Activated naive CD8-positive, alpha-beta T cell treated with anti-CD3 and anti-CD28 coated beads for 36 hours (primary cell): ENCODE data around the gene ABCF2. TPM values are rescaled to one million over a fixed set of nuclear protein-coding genes. Genes with fewer than 3 reads are reported as not detected.

Source experiments
- DNase-seq: peaks from one replicate; pipeline ENCODE4 v3.0.0; 2021
- H3K27ac Mint-ChIP-seq: one replicate; pipeline ENCODE4 v1.8.0; 2022; ENCODE audit warnings: mild to moderate bottlenecking, moderate library complexity, mixed read lengths
- H3K27me3 Mint-ChIP-seq: one replicate; pipeline ENCODE4 v1.8.0; 2022; ENCODE audit warnings: mild to moderate bottlenecking, mixed read lengths
- H3K36me3 Mint-ChIP-seq: one replicate; pipeline ENCODE4 v1.8.0; 2021; ENCODE audit warnings: mild to moderate bottlenecking, mixed read lengths
- H3K4me1 Mint-ChIP-seq: one replicate; pipeline ENCODE4 v1.8.0; 2021; ENCODE audit warnings: mixed read lengths
- H3K4me3 Mint-ChIP-seq: one replicate; pipeline ENCODE4 v1.8.0; 2022; ENCODE audit warnings: mild to moderate bottlenecking, moderate library complexity, mixed read lengths
- H3K9me3 Mint-ChIP-seq: one replicate; pipeline ENCODE4 v1.8.0; 2022; ENCODE audit warnings: mixed read lengths
- total RNA-seq, 2 experiments: library from RNA; stranded (reverse); gene quantifications; one replicate each; pipeline ENCODE4 v1.2.3, GENCODE V29; 2021

ABCF2 gene
- total RNA-seq, 2 experiments from 2014 or later, result 85.2 to 87.5 TPM

- Mint-ChIP-seq H3K27me3 (peaks cover 11% of the 10 kb centered on the region), H3K27ac (no peak overlapping the region), H3K9me3 (no peaks in the 10 kb centered on the region), H3K36me3 (no peaks in the 10 kb centered on the region), H3K4me3 (no peak overlapping the region), H3K4me1 (peaks cover 15% of the 10 kb centered on the region)
- DNase-seq, result no peak
Observed at GRCh38 chr7:151204383-151205032, 22.5 kb downstream of the ABCF2 start.

DNA sequence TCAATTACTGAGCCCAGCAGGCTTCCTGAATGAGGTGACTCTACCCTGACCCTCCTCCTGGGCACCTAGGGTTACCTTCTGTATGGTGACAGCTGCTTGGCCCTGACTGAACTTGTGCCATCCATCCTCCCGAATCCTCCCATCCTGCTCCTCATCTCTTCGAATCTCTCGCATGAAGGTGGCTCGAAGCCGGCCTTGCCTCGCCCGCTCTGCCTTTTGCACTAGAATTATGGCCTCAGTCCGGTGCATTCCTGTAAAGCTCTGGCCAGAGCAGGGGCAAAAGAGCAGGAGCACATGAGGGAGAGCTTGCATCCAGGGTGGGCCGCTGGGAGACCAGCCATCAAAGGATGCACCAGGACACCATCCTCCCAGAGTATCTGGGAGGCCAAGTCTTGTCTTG is 24.2 kb downstream of the ABCF2 start:
- no peak overlapping the region for H3K4me3 Mint-ChIP-seq
- DNase-seq, result no peak
- H3K27ac Mint-ChIP-seq, result no peak overlapping the region
- no peaks in the 10 kb centered on the region for H3K36me3 Mint-ChIP-seq
- peaks cover 14% of the 10 kb centered on the region for H3K4me1 Mint-ChIP-seq
- H3K27me3 Mint-ChIP-seq, result peaks cover 11% of the 10 kb centered on the region
- no peaks in the 10 kb centered on the region for H3K9me3 Mint-ChIP-seq

DNA sequence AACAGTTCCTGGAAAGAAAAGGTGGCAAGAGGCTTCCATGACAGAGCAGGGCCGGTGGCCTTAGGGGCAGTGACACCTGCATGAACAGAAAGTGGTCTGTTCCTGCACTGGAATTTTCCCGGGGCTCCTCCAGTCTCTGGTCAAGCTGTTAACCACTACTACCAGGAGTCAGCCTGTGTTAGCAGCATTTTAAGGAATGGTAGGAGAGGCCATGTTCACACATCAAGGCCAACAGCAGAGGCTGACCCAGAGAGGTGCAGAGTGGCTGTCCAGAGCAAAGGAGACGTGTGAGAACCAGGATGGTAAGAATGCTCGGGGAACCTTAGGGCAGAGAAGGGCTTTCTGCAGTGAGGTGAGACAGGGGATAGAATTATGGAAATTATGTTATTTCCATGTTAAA is 25.3 kb downstream of the ABCF2 start:
- H3K36me3 Mint-ChIP-seq, result no peaks in the 10 kb centered on the region
- H3K27me3 Mint-ChIP-seq, result peaks cover 11% of the 10 kb centered on the region
- no peak overlapping the region for H3K4me3 Mint-ChIP-seq
- peaks cover 3% of the 10 kb centered on the region for H3K4me1 Mint-ChIP-seq
- H3K9me3 Mint-ChIP-seq, result no peaks in the 10 kb centered on the region
- DNase-seq, result no peak
- no peak overlapping the region for H3K27ac Mint-ChIP-seq

DNA sequence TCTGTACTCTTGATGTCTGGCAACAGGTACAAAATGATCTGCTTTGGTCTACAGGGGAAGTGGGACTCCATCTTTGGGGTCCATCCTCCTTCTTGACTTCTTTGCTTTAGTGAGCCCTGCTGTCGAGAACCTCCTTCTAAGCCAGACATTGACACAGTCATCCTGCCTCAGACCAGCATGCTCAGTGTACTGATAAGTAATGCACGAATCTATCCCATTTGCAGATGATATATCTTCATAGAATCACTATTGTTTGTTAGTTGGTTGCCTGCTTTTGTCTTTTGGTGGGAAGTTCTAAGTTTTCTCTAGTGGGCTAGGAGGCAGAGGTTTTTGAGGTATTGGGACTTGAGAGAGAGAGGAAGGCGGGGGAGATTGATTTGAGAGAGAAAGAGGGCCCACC is 25.7 kb downstream of the ABCF2 start:
- H3K36me3 Mint-ChIP-seq, result no peaks in the 10 kb centered on the region
- H3K27ac Mint-ChIP-seq, result no peak overlapping the region
- no peaks in the 10 kb centered on the region for H3K4me1 Mint-ChIP-seq
- no peak overlapping the region for H3K4me3 Mint-ChIP-seq
- no peak for DNase-seq
- no peaks in the 10 kb centered on the region for H3K9me3 Mint-ChIP-seq
- peaks cover 11% of the 10 kb centered on the region for H3K27me3 Mint-ChIP-seq

DNA sequence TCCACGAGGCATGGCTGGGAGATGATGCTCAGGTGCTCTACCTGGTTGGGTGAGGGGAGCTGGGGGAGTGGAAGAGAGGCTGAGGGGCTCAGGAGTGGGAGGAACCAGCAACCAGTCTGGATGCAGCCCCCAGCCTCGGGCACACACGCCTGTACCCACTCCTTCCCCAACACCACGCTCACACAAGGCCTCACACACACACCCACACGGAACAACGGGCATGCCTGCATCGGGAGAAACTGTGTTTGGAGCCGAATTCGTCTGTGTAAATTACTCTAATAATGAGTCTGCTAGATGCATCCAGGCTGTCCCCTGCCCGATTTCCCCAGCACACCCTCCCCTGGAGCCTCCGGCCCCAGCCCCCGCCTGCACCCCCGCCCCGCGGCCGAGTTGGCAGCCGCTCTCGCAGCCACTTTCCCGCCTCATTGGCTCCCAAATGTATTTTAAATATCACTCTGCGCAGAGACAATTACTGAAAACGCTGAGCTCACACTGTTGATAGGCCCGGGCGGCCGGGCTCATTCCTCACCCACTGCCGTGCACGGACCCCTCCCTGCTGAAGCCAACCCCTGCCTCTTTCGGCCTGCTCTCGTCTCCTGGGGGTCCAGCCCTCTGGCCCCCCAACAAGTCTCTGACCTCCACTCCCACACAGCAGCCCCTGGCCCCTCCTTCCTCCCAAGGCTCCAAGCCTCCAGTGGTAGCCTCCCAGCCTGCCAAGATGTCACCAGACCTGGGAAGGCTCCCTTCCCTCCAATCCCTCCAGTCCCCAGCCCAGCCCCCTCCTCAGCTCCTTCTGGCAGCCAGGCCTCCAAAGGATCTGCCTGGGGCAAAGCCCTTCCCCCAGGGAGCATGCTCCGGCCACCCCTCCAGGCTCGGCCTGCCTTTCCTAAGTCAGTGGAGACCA is 27.8 kb downstream of the ABCF2 start:
- peaks cover 8% of the 10 kb centered on the region for H3K27me3 Mint-ChIP-seq
- no peak overlapping the region for H3K27ac Mint-ChIP-seq
- H3K4me1 Mint-ChIP-seq, result no peaks in the 10 kb centered on the region
- DNase-seq, result no peak
- H3K36me3 Mint-ChIP-seq, result no peaks in the 10 kb centered on the region
- H3K4me3 Mint-ChIP-seq, result no peak overlapping the region
- H3K9me3 Mint-ChIP-seq, result no peaks in the 10 kb centered on the region

DNA sequence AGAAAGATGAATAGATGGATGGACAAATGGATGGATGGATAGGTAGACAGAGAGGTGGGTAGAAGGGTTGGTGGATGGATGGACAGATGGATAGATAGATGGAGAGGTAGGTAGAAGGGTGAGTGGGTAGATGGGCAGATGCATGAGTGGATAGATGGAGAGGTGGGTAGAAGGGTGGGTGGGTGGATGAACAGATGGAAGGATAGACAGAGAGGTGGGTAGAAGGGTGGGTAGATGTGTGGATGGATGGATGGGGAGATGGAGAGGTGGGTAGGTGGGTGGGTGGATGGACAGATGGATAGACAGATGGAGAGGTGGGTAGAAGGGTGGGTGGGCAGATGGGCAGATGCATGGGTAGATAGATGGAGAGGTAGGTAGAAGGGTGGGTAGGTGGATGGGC is 29.1 kb downstream of the ABCF2 start:
- H3K27me3 Mint-ChIP-seq, result peaks cover 8% of the 10 kb centered on the region
- H3K36me3 Mint-ChIP-seq, result no peaks in the 10 kb centered on the region
- H3K9me3 Mint-ChIP-seq, result no peaks in the 10 kb centered on the region
- H3K4me1 Mint-ChIP-seq, result no peaks in the 10 kb centered on the region
- DNase-seq, result no peak
- no peak overlapping the region for H3K4me3 Mint-ChIP-seq
- no peak overlapping the region for H3K27ac Mint-ChIP-seq

DNA sequence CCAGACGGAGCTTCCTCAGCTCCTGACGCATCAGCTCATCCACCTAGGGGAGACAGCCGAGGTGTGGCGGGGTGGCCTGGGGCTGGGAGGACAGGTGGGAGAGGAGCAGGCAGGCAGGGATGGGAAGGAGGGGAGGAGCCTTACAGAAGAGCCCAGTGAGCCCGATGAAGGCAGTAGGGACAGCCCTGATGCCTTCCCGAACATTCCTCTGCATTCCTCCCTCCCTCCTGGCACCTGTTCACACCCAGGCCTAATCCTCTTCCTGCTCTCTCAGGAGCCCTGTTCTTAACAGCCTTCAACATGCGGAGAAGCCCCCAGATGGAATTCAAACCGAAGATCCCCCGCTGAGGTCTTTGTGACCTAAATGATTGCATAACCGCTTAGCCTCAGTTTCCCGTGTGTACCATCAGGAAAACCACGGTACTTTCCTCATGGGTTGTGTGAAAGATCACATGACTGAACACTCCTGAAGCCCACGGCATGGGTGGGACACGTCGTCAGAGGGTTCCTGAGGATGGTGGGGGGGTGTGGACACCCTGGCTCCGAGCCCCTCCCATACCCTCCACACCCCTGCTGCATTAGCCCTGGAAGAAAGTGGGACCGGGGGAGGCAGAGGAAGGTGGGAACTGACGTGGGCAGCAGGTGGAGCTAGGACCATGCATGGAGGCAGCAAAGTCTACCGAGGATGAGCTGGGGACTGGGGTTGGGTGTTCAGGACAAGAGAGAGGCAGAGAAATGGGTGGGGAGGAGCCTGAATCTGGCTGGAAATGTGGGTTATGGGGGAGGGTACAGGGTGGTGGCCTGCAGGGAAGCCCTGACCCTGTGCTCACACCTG is 31.2 kb downstream of the ABCF2 start:
- H3K4me1 Mint-ChIP-seq, result no peaks in the 10 kb centered on the region
- no peak overlapping the region for H3K27ac Mint-ChIP-seq
- peaks cover 8% of the 10 kb centered on the region for H3K27me3 Mint-ChIP-seq
- H3K9me3 Mint-ChIP-seq, result no peaks in the 10 kb centered on the region
- no peak overlapping the region for H3K4me3 Mint-ChIP-seq
- H3K36me3 Mint-ChIP-seq, result no peaks in the 10 kb centered on the region
- DNase-seq, result no peak

DNA sequence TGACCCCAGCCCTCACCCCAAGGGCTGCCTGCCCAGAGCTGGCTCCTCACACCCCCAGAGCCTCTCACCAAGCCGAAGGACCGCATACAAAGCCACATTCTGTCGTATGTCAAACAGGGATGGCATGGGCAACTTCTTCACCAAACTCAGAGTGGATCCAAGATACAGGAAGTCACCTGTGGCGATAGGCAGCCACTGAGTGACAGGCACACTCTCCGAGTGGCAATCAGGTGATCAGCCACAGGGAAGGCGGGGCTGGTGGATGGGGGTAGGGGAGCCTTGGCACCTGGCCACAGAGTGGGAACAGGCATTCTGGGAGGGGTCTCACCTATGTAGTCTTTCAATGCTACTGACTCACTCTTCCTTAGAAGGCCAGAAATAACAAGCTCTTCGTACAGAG is 32.8 kb downstream of the ABCF2 start:
- H3K4me3 Mint-ChIP-seq, result no peak overlapping the region
- peaks cover 8% of the 10 kb centered on the region for H3K27me3 Mint-ChIP-seq
- H3K36me3 Mint-ChIP-seq, result no peaks in the 10 kb centered on the region
- no peaks in the 10 kb centered on the region for H3K9me3 Mint-ChIP-seq
- no peak for DNase-seq
- H3K27ac Mint-ChIP-seq, result no peak overlapping the region
- H3K4me1 Mint-ChIP-seq, result no peaks in the 10 kb centered on the region

GRCh38 chr7:151193203-151193978 is 33.6 kb downstream of the ABCF2 start:
- Mint-ChIP-seq H3K4me3 (no peak overlapping the region), H3K9me3 (no peaks in the 10 kb centered on the region), H3K27ac (no peak overlapping the region), H3K27me3 (peaks cover 8% of the 10 kb centered on the region), H3K4me1 (no peaks in the 10 kb centered on the region), H3K36me3 (no peaks in the 10 kb centered on the region)
- no peak for DNase-seq

DNA sequence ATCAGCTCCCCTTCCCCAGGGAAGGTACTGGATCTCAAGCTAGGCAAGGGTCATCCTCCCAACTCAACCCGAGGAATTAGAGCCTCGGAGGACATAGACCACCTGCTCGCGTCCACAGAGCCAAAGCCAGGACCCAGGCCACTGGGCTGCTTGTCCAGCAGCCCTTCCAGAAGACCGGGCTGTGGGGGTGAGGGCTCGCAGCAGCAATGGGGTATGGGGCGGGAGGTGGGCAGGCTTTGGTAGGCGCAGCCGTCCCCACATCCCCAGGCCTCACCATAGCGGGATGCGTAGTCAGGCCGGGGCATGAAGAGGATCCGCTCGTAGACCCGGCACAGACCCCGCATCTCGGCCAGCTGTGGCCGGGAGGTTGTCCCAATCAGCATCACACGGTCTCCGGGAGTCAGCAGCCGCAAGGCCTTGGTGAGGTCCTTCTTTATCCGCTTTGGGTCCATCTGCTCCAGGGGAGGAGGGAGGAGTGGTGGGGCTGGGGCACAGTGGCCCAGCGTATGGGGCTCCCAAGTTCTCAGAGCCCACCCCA is 34.9 kb downstream of the ABCF2 start:
- Mint-ChIP-seq H3K4me1 (no peaks in the 10 kb centered on the region), H3K4me3 (no peak overlapping the region), H3K27me3 (peaks cover 8% of the 10 kb centered on the region), H3K9me3 (no peaks in the 10 kb centered on the region), H3K36me3 (no peaks in the 10 kb centered on the region), H3K27ac (no peak overlapping the region)
- DNase-seq, result no peak

GRCh38 chr7:151191544-151191943 is 35.5 kb downstream of the ABCF2 start:
- Mint-ChIP-seq H3K27ac (no peak overlapping the region), H3K36me3 (no peaks in the 10 kb centered on the region), H3K9me3 (no peaks in the 10 kb centered on the region), H3K4me1 (no peaks in the 10 kb centered on the region), H3K4me3 (no peak overlapping the region), H3K27me3 (peaks cover 8% of the 10 kb centered on the region)
- no peak for DNase-seq

GRCh38 chr7:151189038-151189437 is 38.0 kb downstream of the ABCF2 start:
- no peak for DNase-seq
- Mint-ChIP-seq H3K4me3 (no peak overlapping the region), H3K4me1 (no peaks in the 10 kb centered on the region), H3K27me3 (no peaks in the 10 kb centered on the region), H3K36me3 (no peaks in the 10 kb centered on the region), H3K9me3 (no peaks in the 10 kb centered on the region), H3K27ac (no peak overlapping the region)

DNA sequence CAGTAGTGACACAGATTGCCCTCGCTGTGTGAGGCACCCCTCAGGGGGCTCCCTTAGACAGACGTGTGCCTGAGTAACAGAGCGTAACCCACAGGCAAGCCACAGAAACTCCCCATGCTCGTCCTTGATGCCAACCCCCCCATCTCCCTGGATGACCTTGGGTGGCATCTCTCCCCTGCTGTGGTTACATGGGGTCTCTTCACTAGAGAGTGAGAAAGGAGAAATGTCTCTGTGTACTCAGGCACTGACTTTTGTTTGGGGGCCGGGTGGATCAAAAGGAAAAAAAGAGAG is 38.8 kb downstream of the ABCF2 start:
- Mint-ChIP-seq H3K9me3 (no peaks in the 10 kb centered on the region), H3K36me3 (no peaks in the 10 kb centered on the region), H3K27ac (no peak overlapping the region), H3K27me3 (no peaks in the 10 kb centered on the region), H3K4me1 (no peaks in the 10 kb centered on the region), H3K4me3 (no peak overlapping the region)
- DNase-seq, result no peak

- H3K4me3 Mint-ChIP-seq, result no peak overlapping the region
- no peaks in the 10 kb centered on the region for H3K9me3 Mint-ChIP-seq
- no peak overlapping the region for H3K27ac Mint-ChIP-seq
- DNase-seq, result no peak
- H3K36me3 Mint-ChIP-seq, result no peaks in the 10 kb centered on the region
- no peaks in the 10 kb centered on the region for H3K4me1 Mint-ChIP-seq
- no peaks in the 10 kb centered on the region for H3K27me3 Mint-ChIP-seq
Observed at GRCh38 chr7:151187409-151188251, 39.4 kb downstream of the ABCF2 start.
